ENCODE measurements around the gene MDGA2. TPM values are rescaled to one million over a fixed set of nuclear protein-coding genes. Genes with fewer than 3 reads are reported as not detected.
"Not testable (repeated sequence)": the region's sequence is repeated elsewhere in the genome, so short reads cannot be mapped to it uniquely, and the experiment has no call there.

Gene MDGA2
- total RNA-seq, 2 donors from 2014 or later = not detected

- Histone ChIP-seq H3K4me1 (no peaks in the 10 kb centered on the region), H3K27ac (no peak overlapping the region), H3K4me3 (no peak overlapping the region), H3K27me3 (no peaks in the 10 kb centered on the region), H3K9me3 (no peaks in the 10 kb centered on the region), H3K36me3 (replicated peaks in 1 of 2; ENCODE audit: insufficient read depth in 1 of 2, low read depth in 2 of 2) (no peaks in the 10 kb centered on the region)
- intact Hi-C loops (cut with DNase I) = no loop called here
- DNase-seq (no peak), ATAC-seq (no peak)
- WGBS, 2 donors = 22 to 35% methylated on average over 3 of the region's 3 CpGs
- TF ChIP-seq POLR2A (IDR thresholded peaks at IDR 0.05) = no peak
These were observed 37.7 kb downstream of the MDGA2 start for GRCh38 chr14:47637753-47638152.

GRCh38 chr14:47626151-47627035 is 49.0 kb downstream of the MDGA2 start:
- no peak for DNase-seq
- 89 to 93% methylated on average over 41 to 51 of the region's 51 CpGs for WGBS, 2 donors
- no peak overlapping the region for H3K4me3 ChIP-seq
- no peaks in the 10 kb centered on the region for H3K27me3 ChIP-seq
- H3K27ac ChIP-seq = no peak overlapping the region
- no peaks in the 10 kb centered on the region for H3K36me3 ChIP-seq (replicated peaks in 1 of 2; ENCODE audit: insufficient read depth in 1 of 2, low read depth in 2 of 2)
- H3K4me1 ChIP-seq = no peaks in the 10 kb centered on the region
- no peak for ATAC-seq
- TF ChIP-seq CTCF (IDR thresholded peaks at IDR 0.05) (no peak), POLR2A (IDR thresholded peaks at IDR 0.05) (no peak)
- intact Hi-C loops (cut with DNase I) = no loop called here
- H3K9me3 ChIP-seq = peaks cover 0 to 6% (median 0%) of the 10 kb centered on the region in 3 donors

- H3K27ac ChIP-seq; H3K9me3 ChIP-seq; H3K27me3 ChIP-seq; H3K4me1 ChIP-seq; ATAC-seq; H3K4me3 ChIP-seq; intact Hi-C loops (cut with DNase I); H3K36me3 ChIP-seq (replicated peaks in 1 of 2; ENCODE audit: insufficient read depth in 1 of 2, low read depth in 2 of 2); DNase-seq: not testable (repeated sequence)
- 68 to 75% methylated on average over 13 of the region's 13 CpGs for WGBS, 2 donors
These were observed 51.3 kb downstream of the MDGA2 start for GRCh38 chr14:47624126-47624525.

- Histone ChIP-seq H3K4me1 (no peaks in the 10 kb centered on the region), H3K9me3 (no peaks in the 10 kb centered on the region), H3K36me3 (replicated peaks in 1 of 2; ENCODE audit: insufficient read depth in 1 of 2, low read depth in 2 of 2) (no peaks in the 10 kb centered on the region), H3K27me3 (no peaks in the 10 kb centered on the region), H3K4me3 (no peak overlapping the region), H3K27ac (no peak overlapping the region)
- intact Hi-C loops (cut with DNase I) = no loop called here
- whole genome bisulfite sequencing, 2 donors = 27 to 36% methylated on average over 3 of the region's 3 CpGs
- TF ChIP-seq POLR2A (IDR thresholded peaks at IDR 0.05) (no peak), CTCF (IDR thresholded peaks at IDR 0.05) (no peak)
- ATAC-seq = no peak
- no peak for DNase-seq
These were observed 56.0 kb downstream of the MDGA2 start for GRCh38 chr14:47619392-47619791.

- no peak for ATAC-seq
- intact Hi-C loops (cut with DNase I) = no loop called here
- no peak overlapping the region for H3K27ac ChIP-seq
- no peak overlapping the region for H3K4me3 ChIP-seq
- H3K4me1 ChIP-seq = no peaks in the 10 kb centered on the region
- WGBS, 2 donors = 70 to 83% methylated on average over 3 of the region's 3 CpGs
- no peak for DNase-seq
- TF ChIP-seq POLR2A (IDR thresholded peaks at IDR 0.05) (no peak), CTCF (IDR thresholded peaks at IDR 0.05) (no peak)
- no peaks in the 10 kb centered on the region for H3K36me3 ChIP-seq (replicated peaks in 1 of 2; ENCODE audit: insufficient read depth in 1 of 2, low read depth in 2 of 2)
- no peaks in the 10 kb centered on the region for H3K27me3 ChIP-seq
- no peaks in the 10 kb centered on the region for H3K9me3 ChIP-seq
These were observed 68.8 kb downstream of the MDGA2 start for GRCh38 chr14:47606566-47606965.

GRCh38 chr14:47596860-47597259 is 78.5 kb downstream of the MDGA2 start:
- Histone ChIP-seq H3K4me3 (no peak overlapping the region), H3K36me3 (replicated peaks in 1 of 2; ENCODE audit: insufficient read depth in 1 of 2, low read depth in 2 of 2) (no peaks in the 10 kb centered on the region), H3K4me1 (no peaks in the 10 kb centered on the region), H3K27ac (no peak overlapping the region), H3K9me3 (no peaks in the 10 kb centered on the region), H3K27me3 (no peaks in the 10 kb centered on the region)
- no peak for TF ChIP-seq POLR2A (IDR thresholded peaks at IDR 0.05)
- no peak for TF ChIP-seq CTCF (IDR thresholded peaks at IDR 0.05)
- intact Hi-C loops (cut with DNase I) = no loop called here
- DNase-seq = no peak
- 48 to 49% methylated on average over 2 of the region's 2 CpGs for WGBS, 2 donors
- no peak for ATAC-seq
